ENCODE measurements around the gene GLCCI1. TPM values are rescaled to one million over a fixed set of nuclear protein-coding genes. Genes with fewer than 3 reads are reported as not detected.

GLCCI1 gene
- polyA plus RNA-seq, 1 donor from 2014 or later = 37.2 TPM

DNA sequence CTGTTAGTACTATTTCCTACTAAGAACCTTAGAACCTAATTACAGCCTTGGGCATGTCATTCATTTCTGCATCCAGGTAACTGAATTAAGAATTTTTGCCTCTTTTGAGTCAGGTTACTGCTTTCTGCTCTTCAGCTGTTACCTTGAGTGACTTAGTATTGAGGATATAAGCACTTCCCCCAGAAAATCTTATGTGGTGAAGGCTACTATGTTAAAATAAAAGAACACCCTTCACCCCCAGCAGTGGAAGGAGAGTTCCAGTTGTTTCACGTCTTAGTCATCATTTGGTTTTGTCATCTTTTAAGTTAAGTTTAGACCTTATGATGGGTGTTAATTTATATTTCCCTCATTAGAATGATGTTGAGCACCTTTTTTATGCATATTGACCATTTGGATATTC lies 82.8 kb downstream of the GLCCI1 start:
- Histone ChIP-seq H3K27me3 (ENCODE audit: insufficient read depth, low read depth, low read length) (no peaks in the 10 kb centered on the region), H3K4me2 (ENCODE audit: low read length) (no peak overlapping the region), H4K20me1 (ENCODE audit: insufficient read depth) (no peaks in the 10 kb centered on the region), H3F3A (ENCODE audit: insufficient read depth, low read length, poor library complexity, severe bottlenecking) (no peaks in the 10 kb centered on the region), H3K36me3 (ENCODE audit: insufficient read depth, low read length) (no peaks in the 10 kb centered on the region), H3K79me2 (replicated peaks; ENCODE audit: insufficient read depth, low read length) (no peaks in the 10 kb centered on the region), H3K27ac (ENCODE audit: low read length) (no peak overlapping the region), H3K9me3 (ENCODE audit: low read length) (no peaks in the 10 kb centered on the region), H3K4me3 (ENCODE audit: low read length) (no peak overlapping the region), H3K9me2 (ENCODE audit: insufficient read depth, low read length) (no peaks in the 10 kb centered on the region), H2AFZ (ENCODE audit: low read depth, low read length) (no peak overlapping the region), H3K9ac (ENCODE audit: low read length) (no peak overlapping the region)
- TF ChIP-seq MXI1 (conservative IDR thresholded peaks at IDR 0.05; ENCODE audit: poor library complexity, severe bottlenecking) = no peak
- TF ChIP-seq EP300 (conservative IDR thresholded peaks at IDR 0.05; ENCODE audit: poor library complexity, severe bottlenecking) = no peak
- TF ChIP-seq POLR2AphosphoS5 (IDR thresholded peaks at IDR 0.05) = no peak
- TF ChIP-seq, protein P1, sequence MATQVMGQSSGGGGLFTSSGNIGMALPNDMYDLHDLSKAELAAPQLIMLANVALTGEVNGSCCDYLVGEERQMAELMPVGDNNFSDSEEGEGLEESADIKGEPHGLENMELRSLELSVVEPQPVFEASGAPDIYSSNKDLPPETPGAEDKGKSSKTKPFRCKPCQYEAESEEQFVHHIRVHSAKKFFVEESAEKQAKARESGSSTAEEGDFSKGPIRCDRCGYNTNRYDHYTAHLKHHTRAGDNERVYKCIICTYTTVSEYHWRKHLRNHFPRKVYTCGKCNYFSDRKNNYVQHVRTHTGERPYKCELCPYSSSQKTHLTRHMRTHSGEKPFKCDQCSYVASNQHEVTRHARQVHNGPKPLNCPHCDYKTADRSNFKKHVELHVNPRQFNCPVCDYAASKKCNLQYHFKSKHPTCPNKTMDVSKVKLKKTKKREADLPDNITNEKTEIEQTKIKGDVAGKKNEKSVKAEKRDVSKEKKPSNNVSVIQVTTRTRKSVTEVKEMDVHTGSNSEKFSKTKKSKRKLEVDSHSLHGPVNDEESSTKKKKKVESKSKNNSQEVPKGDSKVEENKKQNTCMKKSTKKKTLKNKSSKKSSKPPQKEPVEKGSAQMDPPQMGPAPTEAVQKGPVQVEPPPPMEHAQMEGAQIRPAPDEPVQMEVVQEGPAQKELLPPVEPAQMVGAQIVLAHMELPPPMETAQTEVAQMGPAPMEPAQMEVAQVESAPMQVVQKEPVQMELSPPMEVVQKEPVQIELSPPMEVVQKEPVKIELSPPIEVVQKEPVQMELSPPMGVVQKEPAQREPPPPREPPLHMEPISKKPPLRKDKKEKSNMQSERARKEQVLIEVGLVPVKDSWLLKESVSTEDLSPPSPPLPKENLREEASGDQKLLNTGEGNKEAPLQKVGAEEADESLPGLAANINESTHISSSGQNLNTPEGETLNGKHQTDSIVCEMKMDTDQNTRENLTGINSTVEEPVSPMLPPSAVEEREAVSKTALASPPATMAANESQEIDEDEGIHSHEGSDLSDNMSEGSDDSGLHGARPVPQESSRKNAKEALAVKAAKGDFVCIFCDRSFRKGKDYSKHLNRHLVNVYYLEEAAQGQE (IDR thresholded peaks at IDR 0.05; ENCODE audit: borderline replicate concordance) = no peak
- TF ChIP-seq SMC3 (conservative IDR thresholded peaks at IDR 0.05; ENCODE audit: poor library complexity) = no peak
- no peak for TF ChIP-seq EZH2 (IDR thresholded peaks at IDR 0.05; ENCODE audit: borderline replicate concordance, insufficient read depth, low read length, poor library complexity, severe bottlenecking)
- no peak for TF ChIP-seq TAF1 (IDR thresholded peaks at IDR 0.05; ENCODE audit: low read depth)
- TF ChIP-seq, protein P2, sequence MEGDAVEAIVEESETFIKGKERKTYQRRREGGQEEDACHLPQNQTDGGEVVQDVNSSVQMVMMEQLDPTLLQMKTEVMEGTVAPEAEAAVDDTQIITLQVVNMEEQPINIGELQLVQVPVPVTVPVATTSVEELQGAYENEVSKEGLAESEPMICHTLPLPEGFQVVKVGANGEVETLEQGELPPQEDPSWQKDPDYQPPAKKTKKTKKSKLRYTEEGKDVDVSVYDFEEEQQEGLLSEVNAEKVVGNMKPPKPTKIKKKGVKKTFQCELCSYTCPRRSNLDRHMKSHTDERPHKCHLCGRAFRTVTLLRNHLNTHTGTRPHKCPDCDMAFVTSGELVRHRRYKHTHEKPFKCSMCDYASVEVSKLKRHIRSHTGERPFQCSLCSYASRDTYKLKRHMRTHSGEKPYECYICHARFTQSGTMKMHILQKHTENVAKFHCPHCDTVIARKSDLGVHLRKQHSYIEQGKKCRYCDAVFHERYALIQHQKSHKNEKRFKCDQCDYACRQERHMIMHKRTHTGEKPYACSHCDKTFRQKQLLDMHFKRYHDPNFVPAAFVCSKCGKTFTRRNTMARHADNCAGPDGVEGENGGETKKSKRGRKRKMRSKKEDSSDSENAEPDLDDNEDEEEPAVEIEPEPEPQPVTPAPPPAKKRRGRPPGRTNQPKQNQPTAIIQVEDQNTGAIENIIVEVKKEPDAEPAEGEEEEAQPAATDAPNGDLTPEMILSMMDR (IDR thresholded peaks at IDR 0.05; ENCODE audit: poor library complexity, severe bottlenecking) = no peak
- TF ChIP-seq RAD21 (conservative IDR thresholded peaks at IDR 0.05) = no peak

DNA sequence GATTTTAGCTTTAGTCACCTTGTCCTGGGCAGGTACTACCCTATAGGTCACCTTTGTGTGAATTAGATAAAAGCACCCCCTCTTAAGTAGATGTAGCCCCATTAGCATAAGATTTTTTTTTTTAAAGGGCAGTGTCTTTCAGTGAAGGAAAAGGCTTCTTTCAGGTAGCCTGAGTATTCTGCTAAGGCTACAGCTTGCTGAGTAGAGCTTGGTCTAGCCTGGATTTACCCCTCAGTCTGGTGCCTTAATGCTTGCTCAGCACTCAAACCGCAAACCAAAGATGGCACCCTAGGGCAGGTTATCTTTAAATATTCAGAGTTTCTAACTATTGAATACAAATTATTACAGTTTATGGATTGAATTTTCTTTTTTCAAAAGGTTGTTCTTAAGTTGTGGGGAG lies 83.4 kb downstream of the GLCCI1 start:
- H3F3A ChIP-seq (ENCODE audit: insufficient read depth, low read length, poor library complexity, severe bottlenecking) = no peaks in the 10 kb centered on the region
- no peaks in the 10 kb centered on the region for H3K79me2 ChIP-seq (replicated peaks; ENCODE audit: insufficient read depth, low read length)
- no peak overlapping the region for H3K27ac ChIP-seq (ENCODE audit: low read length)
- TF ChIP-seq, protein P1 (IDR thresholded peaks at IDR 0.05; ENCODE audit: borderline replicate concordance) = no peak
- TF ChIP-seq SMC3 (conservative IDR thresholded peaks at IDR 0.05; ENCODE audit: poor library complexity) (no peak), EZH2 (IDR thresholded peaks at IDR 0.05; ENCODE audit: borderline replicate concordance, insufficient read depth, low read length, poor library complexity, severe bottlenecking) (no peak), RAD21 (conservative IDR thresholded peaks at IDR 0.05) (no peak)
- TF ChIP-seq, protein P2 (IDR thresholded peaks at IDR 0.05; ENCODE audit: poor library complexity, severe bottlenecking) = no peak
- H2AFZ ChIP-seq (ENCODE audit: low read depth, low read length) = no peak overlapping the region
- H3K4me3 ChIP-seq (ENCODE audit: low read length) = no peak overlapping the region
- no peaks in the 10 kb centered on the region for H3K9me2 ChIP-seq (ENCODE audit: insufficient read depth, low read length)
- H3K4me2 ChIP-seq (ENCODE audit: low read length) = no peak overlapping the region
- H3K9ac ChIP-seq (ENCODE audit: low read length) = no peak overlapping the region
- H3K27me3 ChIP-seq (ENCODE audit: insufficient read depth, low read depth, low read length) = no peaks in the 10 kb centered on the region
- H3K36me3 ChIP-seq (ENCODE audit: insufficient read depth, low read length) = no peaks in the 10 kb centered on the region
- no peaks in the 10 kb centered on the region for H4K20me1 ChIP-seq (ENCODE audit: insufficient read depth)
- H3K9me3 ChIP-seq (ENCODE audit: low read length) = no peaks in the 10 kb centered on the region
